ENCODE results near the gene KCNF1.

KCNF1 gene

GRCh38 chr2:10911291-10912075 is at the start of gene KCNF1:
KCNF1 (plus strand) TSS chr2:10911934; CDS start chr2:10912427, 493 bp downstream.
- DNase-seq (ENCODE audit: extremely low read depth in 1 of 2, low read depth in 1 of 2) = no peak

GRCh38 chr2:10862330-10862729 is 49.4 kb upstream of the KCNF1 start:
- DNase-seq (ENCODE audit: extremely low read depth in 1 of 2, low read depth in 1 of 2) = no peak

GRCh38 chr2:10863047-10863446 is 48.7 kb upstream of the KCNF1 start:
- no peak for DNase-seq (ENCODE audit: extremely low read depth in 1 of 2, low read depth in 1 of 2)

GRCh38 chr2:10863837-10864236 is 47.9 kb upstream of the KCNF1 start:
- DNase-seq (ENCODE audit: extremely low read depth in 1 of 2, low read depth in 1 of 2) = no peak

- no peak for DNase-seq (ENCODE audit: extremely low read depth in 1 of 2, low read depth in 1 of 2)
Observed at GRCh38 chr2:10864251-10864650, 47.5 kb upstream of the KCNF1 start.

GRCh38 chr2:10864861-10865636 is 46.7 kb upstream of the KCNF1 start:
- DNase-seq (ENCODE audit: extremely low read depth in 1 of 2, low read depth in 1 of 2) = no peak

- DNase-seq (ENCODE audit: extremely low read depth in 1 of 2, low read depth in 1 of 2) = no peak
Observed at GRCh38 chr2:10865841-10866240, 45.9 kb upstream of the KCNF1 start.

GRCh38 chr2:10867692-10868420 is 43.9 kb upstream of the KCNF1 start:
- no peak for DNase-seq (ENCODE audit: extremely low read depth in 1 of 2, low read depth in 1 of 2)

- DNase-seq (ENCODE audit: extremely low read depth in 1 of 2, low read depth in 1 of 2) = no peak
Observed at GRCh38 chr2:10868465-10869314, 43.0 kb upstream of the KCNF1 start.

GRCh38 chr2:10871978-10872377 is 39.8 kb upstream of the KCNF1 start:
- DNase-seq (ENCODE audit: extremely low read depth in 1 of 2, low read depth in 1 of 2) = no peak

GRCh38 chr2:10873171-10873570 is 38.6 kb upstream of the KCNF1 start:
- no peak for DNase-seq (ENCODE audit: extremely low read depth in 1 of 2, low read depth in 1 of 2)

- DNase-seq (ENCODE audit: extremely low read depth in 1 of 2, low read depth in 1 of 2) = no peak
Observed at GRCh38 chr2:10873790-10874437, 37.8 kb upstream of the KCNF1 start.

GRCh38 chr2:10875126-10875525 is 36.6 kb upstream of the KCNF1 start:
- DNase-seq (ENCODE audit: extremely low read depth in 1 of 2, low read depth in 1 of 2) = no peak

- no peak for DNase-seq (ENCODE audit: extremely low read depth in 1 of 2, low read depth in 1 of 2)
Observed at GRCh38 chr2:10876394-10876793, 35.3 kb upstream of the KCNF1 start.

- DNase-seq (ENCODE audit: extremely low read depth in 1 of 2, low read depth in 1 of 2) = no peak
Observed at GRCh38 chr2:10876963-10877362, 34.8 kb upstream of the KCNF1 start.

GRCh38 chr2:10877651-10878111 is 34.1 kb upstream of the KCNF1 start:
- DNase-seq (ENCODE audit: extremely low read depth in 1 of 2, low read depth in 1 of 2) = no peak

- DNase-seq (ENCODE audit: extremely low read depth in 1 of 2, low read depth in 1 of 2) = no peak
Observed at GRCh38 chr2:10878268-10878915, 33.3 kb upstream of the KCNF1 start.

GRCh38 chr2:10879159-10879558 is 32.6 kb upstream of the KCNF1 start:
- no peak for DNase-seq (ENCODE audit: extremely low read depth in 1 of 2, low read depth in 1 of 2)
